Subcutaneous abdominal adipose tissue (tissue), 5 donors: ENCODE results near the gene OSBPL6.

Source experiments
- H3K27ac ChIP-seq: one replicate; pipeline ENCODE4 v1.7.0; 2013; ENCODE audit warnings: low read depth, mild to moderate bottlenecking, inconsistent platforms, low read length, moderate library complexity
- H3K27me3 ChIP-seq, 5 donors: one replicate each; pipeline ENCODE4 v1.7.0; 2013; ENCODE audit warnings: low read length in 5 of 5, inconsistent platforms in 1 of 5; ENCODE audit not compliant: control insufficient read depth in 5 of 5, insufficient read depth in 4 of 5
- H3K36me3 ChIP-seq, 5 donors: one replicate each; pipeline ENCODE4 v1.7.0; 2013; ENCODE audit warnings: low read length in 5 of 5; ENCODE audit not compliant: control insufficient read depth in 5 of 5, insufficient read depth in 5 of 5
- H3K4me1 ChIP-seq, 5 donors: one replicate each; pipeline ENCODE4 v1.7.0; 2013; ENCODE audit warnings: low read length in 5 of 5, mild to moderate bottlenecking in 3 of 5, moderate library complexity in 1 of 5; ENCODE audit not compliant: control insufficient read depth in 5 of 5, insufficient read depth in 5 of 5
- H3K4me3 ChIP-seq, 5 donors: one replicate each; pipeline ENCODE4 v1.7.0; 2013; ENCODE audit warnings: low read length in 5 of 5, low read depth in 1 of 5
- H3K9ac ChIP-seq, 5 donors: one replicate each; pipeline ENCODE4 v1.7.0; 2013; ENCODE audit warnings: low read length in 5 of 5, mild to moderate bottlenecking in 4 of 5, moderate library complexity in 3 of 5
- H3K9me3 ChIP-seq, 5 donors: one replicate each; pipeline ENCODE4 v1.7.0; 2013; ENCODE audit warnings: low read length in 5 of 5; ENCODE audit not compliant: control insufficient read depth in 5 of 5
- donor health status: healthy.
- donor health status: healthy.
- donor health status: healthy.
- donor health status: healthy.
- donor health status: healthy.

Gene OSBPL6

DNA sequence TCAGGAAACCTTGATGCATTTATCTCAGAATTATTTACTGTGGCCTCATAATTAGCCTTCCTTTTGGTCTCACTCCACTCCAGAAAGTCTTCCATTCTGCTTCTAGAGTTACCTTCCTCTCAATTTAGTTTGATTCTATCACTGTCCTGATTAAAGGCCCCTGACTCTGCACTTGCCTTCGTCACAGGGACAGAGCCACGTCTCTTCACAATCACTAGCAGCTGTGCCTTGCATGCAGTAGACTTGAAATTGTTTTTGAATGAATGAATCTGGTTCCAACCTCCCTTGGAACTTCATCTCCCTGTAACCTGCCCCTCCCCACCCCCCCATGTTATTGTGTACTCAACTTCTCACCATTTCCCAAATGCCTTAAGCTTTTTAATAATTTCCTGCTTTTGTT, 52.4 kb downstream of the OSBPL6 start:
- Histone ChIP-seq H3K4me3 (no peak overlapping the region), H3K27me3 (no peaks in the 10 kb centered on the region), H3K9me3 (no peaks in the 10 kb centered on the region), H3K36me3 (no peaks in the 10 kb centered on the region), H3K9ac (no peak overlapping the region), H3K4me1 (peaks cover 4 to 9% (median 6%) of the 10 kb centered on the region in 5 donors), H3K27ac (no peak overlapping the region)

- Histone ChIP-seq H3K9me3 (no peaks in the 10 kb centered on the region), H3K4me1 (peaks cover under 1 to 4% (median 3%) of the 10 kb centered on the region in 5 donors)
These were observed 52.9 kb downstream of the OSBPL6 start for GRCh38 chr2:178247250-178247649.

DNA sequence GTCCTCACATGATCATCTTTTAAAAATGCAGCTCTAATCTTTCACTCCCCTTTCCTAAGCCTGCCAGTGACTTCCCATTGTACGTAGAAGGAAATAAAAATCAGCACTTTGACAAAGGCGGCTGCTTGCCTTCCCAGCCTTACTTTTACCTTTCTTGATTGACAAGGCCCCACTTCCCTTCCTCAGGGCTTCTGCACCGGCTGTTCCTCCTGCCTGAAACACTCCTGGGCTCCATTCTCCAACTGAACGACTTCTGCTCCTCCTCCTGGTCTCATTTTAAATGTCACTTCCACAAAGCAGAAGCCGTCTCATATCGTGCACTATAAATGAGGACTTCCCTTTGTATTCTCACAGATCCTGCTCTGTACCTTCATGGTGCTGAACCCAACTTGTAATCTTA, 56.1 kb downstream of the OSBPL6 start:
- Histone ChIP-seq H3K9me3 (no peaks in the 10 kb centered on the region), H3K36me3 (no peaks in the 10 kb centered on the region), H3K27ac (no peak overlapping the region), H3K4me1 (no peaks in the 10 kb centered on the region), H3K4me3 (no peak overlapping the region), H3K27me3 (no peaks in the 10 kb centered on the region), H3K9ac (no peak overlapping the region)

More at GRCh38 chr2:178247250-178247649, 52.9 kb downstream of the OSBPL6 start:
- Histone ChIP-seq H3K4me3 (no peak overlapping the region), H3K36me3 (no peaks in the 10 kb centered on the region), H3K27ac (no peak overlapping the region), H3K9ac (no peak overlapping the region), H3K27me3 (no peaks in the 10 kb centered on the region)

- Histone ChIP-seq H3K27me3 (no peaks in the 10 kb centered on the region), H3K9me3 (no peaks in the 10 kb centered on the region), H3K36me3 (no peaks in the 10 kb centered on the region), H3K4me3 (no peak overlapping the region), H3K4me1 (no peaks in the 10 kb centered on the region), H3K9ac (no peak overlapping the region), H3K27ac (no peak overlapping the region)
These were observed 57.0 kb downstream of the OSBPL6 start for GRCh38 chr2:178251151-178251955.

DNA sequence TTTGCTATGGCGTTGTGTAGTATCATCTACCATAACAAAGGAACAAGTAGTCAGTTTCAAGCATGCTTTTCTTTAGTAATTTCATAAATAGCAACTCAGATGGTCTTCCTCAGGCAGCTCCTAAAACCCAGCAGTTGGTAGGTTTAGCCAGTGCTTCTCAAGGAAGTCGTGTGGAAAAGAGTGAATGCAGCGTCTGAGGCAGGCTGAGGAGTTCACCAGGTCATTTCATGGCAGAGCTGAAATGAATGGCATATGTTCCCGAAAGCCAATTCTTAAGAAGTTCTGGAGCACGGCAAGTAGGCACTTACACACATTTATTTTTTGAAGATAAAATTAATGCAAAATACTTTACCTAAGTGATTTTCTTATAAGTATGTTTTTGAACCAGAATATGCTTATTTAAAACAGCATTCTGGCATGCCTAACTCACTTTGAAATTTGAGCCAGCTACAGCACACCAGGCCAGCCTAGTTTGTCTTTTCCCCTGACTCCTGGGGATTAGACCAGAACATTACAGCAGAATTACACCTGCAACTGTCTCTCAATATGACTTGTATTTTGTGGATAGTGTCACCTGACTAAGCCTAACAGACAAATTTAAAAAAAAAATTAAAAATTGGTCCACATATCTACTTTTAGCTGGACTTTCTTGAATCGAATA, 62.2 kb downstream of the OSBPL6 start:
- Histone ChIP-seq H3K9me3 (no peaks in the 10 kb centered on the region), H3K4me3 (no peak overlapping the region), H3K9ac (no peak overlapping the region), H3K27me3 (no peaks in the 10 kb centered on the region), H3K36me3 (no peaks in the 10 kb centered on the region), H3K4me1 (no peaks in the 10 kb centered on the region), H3K27ac (no peak overlapping the region)

GRCh38 chr2:178257127-178257526, 62.8 kb downstream of the OSBPL6 start:
- H3K36me3 ChIP-seq: no peaks in the 10 kb centered on the region
- H3K9ac ChIP-seq: no peak overlapping the region
- no peaks in the 10 kb centered on the region for H3K4me1 ChIP-seq
- no peak overlapping the region for H3K4me3 ChIP-seq
- H3K27ac ChIP-seq: no peak overlapping the region
- no peaks in the 10 kb centered on the region for H3K9me3 ChIP-seq
- H3K27me3 ChIP-seq: no peaks in the 10 kb centered on the region

GRCh38 chr2:178258916-178259315, 64.6 kb downstream of the OSBPL6 start:
- Histone ChIP-seq H3K4me1 (no peaks in the 10 kb centered on the region), H3K9me3 (no peaks in the 10 kb centered on the region), H3K36me3 (no peaks in the 10 kb centered on the region), H3K4me3 (no peak overlapping the region), H3K9ac (no peak overlapping the region), H3K27ac (no peak overlapping the region), H3K27me3 (no peaks in the 10 kb centered on the region)

DNA sequence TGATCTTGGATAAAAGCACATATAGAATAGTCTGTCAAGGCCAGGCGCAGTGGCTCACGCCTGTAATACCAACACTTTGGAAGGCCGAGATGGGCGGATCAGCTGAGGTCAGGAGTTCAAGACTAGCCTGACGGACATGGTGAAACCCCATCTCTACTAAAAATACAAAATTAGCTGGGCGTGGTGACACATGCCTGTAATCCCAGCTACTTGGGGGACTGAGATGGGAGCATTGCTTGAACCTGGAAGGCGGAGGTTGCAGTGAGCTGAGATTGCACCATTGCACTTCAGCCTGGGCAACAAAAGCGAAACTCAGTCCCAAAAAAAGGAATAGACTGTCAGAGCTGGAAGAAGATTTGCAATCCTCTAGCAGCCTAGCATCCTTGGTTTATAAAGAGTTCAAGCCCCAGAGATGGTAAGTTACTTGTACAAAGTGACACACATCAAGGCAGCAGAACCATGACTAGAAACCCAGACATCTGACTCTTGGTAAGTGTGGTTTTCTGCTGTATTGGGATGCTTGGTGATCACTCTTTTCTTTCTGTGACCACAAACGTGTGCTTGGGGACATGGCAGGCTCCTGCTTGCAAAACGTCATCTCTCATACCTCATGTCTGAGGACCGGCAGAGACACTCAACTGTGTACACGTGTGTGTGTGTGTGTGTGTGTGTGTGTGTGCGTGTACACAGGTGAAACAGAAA, 69.0 kb downstream of the OSBPL6 start:
- H3K4me1 ChIP-seq: no peaks in the 10 kb centered on the region

DNA sequence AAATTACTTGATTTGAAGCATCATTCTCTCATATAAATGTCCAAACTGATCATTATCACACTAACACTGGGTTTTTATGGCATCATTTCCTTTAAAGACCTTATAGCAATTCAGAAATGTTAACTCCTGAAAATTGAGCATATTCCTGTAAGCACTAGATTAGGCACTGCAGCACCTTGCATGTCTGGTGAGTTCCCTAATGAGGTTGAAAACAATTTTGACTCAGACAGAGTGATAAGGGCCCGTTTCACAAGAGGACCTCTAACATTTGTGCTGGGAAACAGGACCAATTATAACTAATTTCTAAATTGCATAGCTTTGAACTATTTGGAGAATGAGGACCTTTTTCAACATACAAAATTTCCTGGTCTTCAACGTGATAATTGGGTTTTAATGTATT, 69.9 kb downstream of the OSBPL6 start:
- Histone ChIP-seq H3K4me1 (no peaks in the 10 kb centered on the region), H3K9ac (no peak overlapping the region), H3K36me3 (no peaks in the 10 kb centered on the region), H3K27me3 (no peaks in the 10 kb centered on the region), H3K4me3 (no peak overlapping the region), H3K27ac (no peak overlapping the region), H3K9me3 (no peaks in the 10 kb centered on the region)

More for the DNA sequence above, 69.0 kb downstream of the OSBPL6 start:
- H3K36me3 ChIP-seq: no peaks in the 10 kb centered on the region
- H3K9me3 ChIP-seq: no peaks in the 10 kb centered on the region
- no peak overlapping the region for H3K27ac ChIP-seq
- H3K27me3 ChIP-seq: no peaks in the 10 kb centered on the region
- no peak overlapping the region for H3K9ac ChIP-seq
- H3K4me3 ChIP-seq: no peak overlapping the region

- H3K9ac ChIP-seq: no peak overlapping the region
- no peaks in the 10 kb centered on the region for H3K9me3 ChIP-seq
- H3K27me3 ChIP-seq: no peaks in the 10 kb centered on the region
- no peak overlapping the region for H3K4me3 ChIP-seq
- no peak overlapping the region for H3K27ac ChIP-seq
- H3K4me1 ChIP-seq: no peaks in the 10 kb centered on the region
- no peaks in the 10 kb centered on the region for H3K36me3 ChIP-seq
These were observed 71.5 kb downstream of the OSBPL6 start for GRCh38 chr2:178265851-178266250.
